OCI-LY1 (cell line): ENCODE results near the gene GPSM1.

Experiments
- H2AFZ ChIP-seq: fragments of 200-600 bp; sonication (generic), shearing (Covaris generic); 2 replicates; pipeline ENCODE4 v1.6.0; 2014; ENCODE audit warnings: antibody characterized with exemption, mild to moderate bottlenecking, low read length
- H3F3A ChIP-seq: fragments of 200-600 bp; sonication (generic), shearing (Covaris generic); 2 replicates; pipeline ENCODE4 v1.6.0; 2014; ENCODE audit warnings: mild to moderate bottlenecking, antibody characterized with exemption, low read length, moderate library complexity; ENCODE audit not compliant: insufficient read depth
- H3K27ac ChIP-seq: fragments of 200-600 bp; sonication (generic); 2 replicates; pipeline ENCODE4 v1.5.1; 2014; ENCODE audit warnings: low read length, mixed run types, mild to moderate bottlenecking, low read depth; ENCODE audit not compliant: poor library complexity, severe bottlenecking
- H3K27me3 ChIP-seq: fragments of 200-600 bp; sonication (generic); 2 replicates; pipeline ENCODE4 v1.6.0; 2014; ENCODE audit warnings: antibody characterized with exemption, mild to moderate bottlenecking, low read length, moderate library complexity; ENCODE audit not compliant: insufficient read depth
- H3K36me3 ChIP-seq: fragments of 200-600 bp; sonication (generic); 2 replicates; pipeline ENCODE4 v1.6.1; 2014; ENCODE audit warnings: mild to moderate bottlenecking, antibody characterized with exemption, low read length, moderate library complexity, mixed read lengths; ENCODE audit not compliant: insufficient read depth
- H3K4me1 ChIP-seq: fragments of 200-600 bp; sonication (generic); 2 replicates; pipeline ENCODE4 v1.5.1; 2014; ENCODE audit warnings: mild to moderate bottlenecking, low read length, moderate library complexity; ENCODE audit not compliant: insufficient read depth, severe bottlenecking
- H3K4me2 ChIP-seq: fragments of 200-600 bp; sonication (generic), shearing (Covaris generic); 2 replicates; pipeline ENCODE4 v1.6.1; 2014; ENCODE audit warnings: low read length
- H3K4me3 ChIP-seq: fragments of 200-600 bp; sonication (generic); 2 replicates; pipeline ENCODE4 v1.5.1; 2014; ENCODE audit warnings: low read length, low read depth, mild to moderate bottlenecking, mixed read lengths; ENCODE audit not compliant: poor library complexity, severe bottlenecking
- H3K79me2 ChIP-seq: fragments of 200-600 bp; shearing (Covaris generic); 2 replicates; pipeline ENCODE4 v1.6.1; 2016; ENCODE audit warnings: mixed run types, low read length, mixed read lengths; ENCODE audit not compliant: insufficient read depth
- H3K9ac ChIP-seq: fragments of 200-600 bp; sonication (generic), shearing (Covaris generic); 2 replicates; pipeline ENCODE4 v1.6.1; 2014; ENCODE audit warnings: mild to moderate bottlenecking, low read length, mixed read lengths
- H3K9me2 ChIP-seq: fragments of 200-600 bp; sonication (generic), shearing (Covaris generic); 2 replicates; pipeline ENCODE4 v1.6.1; 2014; ENCODE audit warnings: low read depth, mild to moderate bottlenecking, low read length, mixed read lengths
- H3K9me3 ChIP-seq: fragments of 200-600 bp; shearing (Covaris generic); 2 replicates; pipeline ENCODE4 v1.6.1; 2014; ENCODE audit warnings: low read length, mixed read lengths
- H4K20me1 ChIP-seq: fragments of 200-600 bp; sonication (generic), shearing (Covaris generic); 2 replicates; pipeline ENCODE4 v1.6.0; 2016; ENCODE audit warnings: mild to moderate bottlenecking, low read length; ENCODE audit not compliant: insufficient read depth
- EZH2 ChIP-seq: fragments of 200-600 bp; sonication (generic), shearing (Covaris generic); IDR thresholded peaks from 2 replicates; pipeline ENCODE4 v1.8.0; 2017; ENCODE audit warnings: borderline replicate concordance, mixed run types, mild to moderate bottlenecking, antibody characterized with exemption, low read length, moderate library complexity, mixed read lengths
- TF ChIP-seq, protein P1 (sequence below): fragments of 200-600 bp; sonication (generic), shearing (Covaris generic); IDR thresholded peaks from 2 replicates; pipeline ENCODE4 v1.5.1; 2017; ENCODE audit warnings: mild to moderate bottlenecking, antibody characterized with exemption, low read length, moderate library complexity, mixed read lengths

Gene GPSM1

DNA sequence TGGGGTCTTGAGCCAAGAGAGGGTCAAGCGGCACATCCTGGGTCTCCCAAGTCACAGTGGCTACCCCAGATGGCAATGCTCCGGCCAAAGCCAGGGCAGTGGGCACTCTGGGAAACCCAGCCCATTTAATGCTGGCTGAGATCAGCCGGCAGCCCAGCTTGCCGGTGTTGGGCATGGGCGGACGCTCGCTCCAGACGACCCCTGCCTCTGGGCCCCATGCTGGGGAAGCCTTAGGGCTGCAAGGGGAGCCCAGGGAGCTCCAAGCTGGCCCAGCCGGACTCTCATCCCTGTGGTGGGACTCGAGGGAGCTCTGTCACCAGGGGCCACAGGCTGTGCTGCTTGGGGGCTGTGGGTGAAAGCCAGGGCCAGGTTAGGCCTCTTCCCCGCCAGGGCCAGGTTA, 52.1 kb downstream of the GPSM1 start:
- H3K79me2 ChIP-seq = no peaks in the 10 kb centered on the region
- peaks cover 72% of the 10 kb centered on the region for H3K36me3 ChIP-seq
- H3K27me3 ChIP-seq = no peaks in the 10 kb centered on the region
- no peaks in the 10 kb centered on the region for H3K9me2 ChIP-seq
- H3K27ac ChIP-seq = no peak overlapping the region
- H3K4me3 ChIP-seq = no peak overlapping the region
- no peaks in the 10 kb centered on the region for H3K4me1 ChIP-seq
- H3K9me3 ChIP-seq = no peaks in the 10 kb centered on the region
- H2AFZ ChIP-seq = no peak overlapping the region
- no peak overlapping the region for H3K9ac ChIP-seq
- no peak for TF ChIP-seq EZH2
- TF ChIP-seq, protein P1, sequence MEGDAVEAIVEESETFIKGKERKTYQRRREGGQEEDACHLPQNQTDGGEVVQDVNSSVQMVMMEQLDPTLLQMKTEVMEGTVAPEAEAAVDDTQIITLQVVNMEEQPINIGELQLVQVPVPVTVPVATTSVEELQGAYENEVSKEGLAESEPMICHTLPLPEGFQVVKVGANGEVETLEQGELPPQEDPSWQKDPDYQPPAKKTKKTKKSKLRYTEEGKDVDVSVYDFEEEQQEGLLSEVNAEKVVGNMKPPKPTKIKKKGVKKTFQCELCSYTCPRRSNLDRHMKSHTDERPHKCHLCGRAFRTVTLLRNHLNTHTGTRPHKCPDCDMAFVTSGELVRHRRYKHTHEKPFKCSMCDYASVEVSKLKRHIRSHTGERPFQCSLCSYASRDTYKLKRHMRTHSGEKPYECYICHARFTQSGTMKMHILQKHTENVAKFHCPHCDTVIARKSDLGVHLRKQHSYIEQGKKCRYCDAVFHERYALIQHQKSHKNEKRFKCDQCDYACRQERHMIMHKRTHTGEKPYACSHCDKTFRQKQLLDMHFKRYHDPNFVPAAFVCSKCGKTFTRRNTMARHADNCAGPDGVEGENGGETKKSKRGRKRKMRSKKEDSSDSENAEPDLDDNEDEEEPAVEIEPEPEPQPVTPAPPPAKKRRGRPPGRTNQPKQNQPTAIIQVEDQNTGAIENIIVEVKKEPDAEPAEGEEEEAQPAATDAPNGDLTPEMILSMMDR = no peak
- H3F3A ChIP-seq = no peaks in the 10 kb centered on the region
- H4K20me1 ChIP-seq = no peaks in the 10 kb centered on the region
- H3K4me2 ChIP-seq = no peak overlapping the region

DNA sequence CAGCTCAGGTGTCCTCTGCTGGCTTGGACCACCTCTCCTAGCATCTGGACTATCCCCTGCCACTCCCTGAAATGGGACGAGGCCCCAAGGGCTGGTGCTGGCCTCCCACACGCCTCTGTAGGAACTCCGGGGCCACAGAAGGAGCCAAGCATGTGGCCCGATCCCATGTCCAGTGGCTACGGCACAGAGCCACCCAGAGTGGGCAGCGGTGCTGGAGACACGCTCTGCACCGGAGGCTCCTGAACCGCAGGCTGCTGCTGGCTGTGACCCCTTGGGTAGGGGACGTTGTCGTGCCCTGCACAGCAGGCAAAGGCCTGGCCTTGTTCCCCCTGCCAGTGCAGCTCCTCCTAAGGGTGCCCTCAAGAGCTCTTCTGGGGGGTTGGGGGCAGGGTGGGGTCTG, 52.6 kb downstream of the GPSM1 start:
- Histone ChIP-seq H3K4me1 (no peaks in the 10 kb centered on the region), H3K27me3 (no peaks in the 10 kb centered on the region), H3K9me3 (no peaks in the 10 kb centered on the region), H3K4me2 (no peak overlapping the region), H3K79me2 (no peaks in the 10 kb centered on the region), H3F3A (no peaks in the 10 kb centered on the region), H3K9ac (no peak overlapping the region), H3K9me2 (no peaks in the 10 kb centered on the region), H3K27ac (no peak overlapping the region), H2AFZ (no peak overlapping the region), H4K20me1 (no peaks in the 10 kb centered on the region), H3K36me3 (peaks cover 72% of the 10 kb centered on the region), H3K4me3 (no peak overlapping the region)
- TF ChIP-seq EZH2 = no peak
- TF ChIP-seq, protein P1 = no peak

DNA sequence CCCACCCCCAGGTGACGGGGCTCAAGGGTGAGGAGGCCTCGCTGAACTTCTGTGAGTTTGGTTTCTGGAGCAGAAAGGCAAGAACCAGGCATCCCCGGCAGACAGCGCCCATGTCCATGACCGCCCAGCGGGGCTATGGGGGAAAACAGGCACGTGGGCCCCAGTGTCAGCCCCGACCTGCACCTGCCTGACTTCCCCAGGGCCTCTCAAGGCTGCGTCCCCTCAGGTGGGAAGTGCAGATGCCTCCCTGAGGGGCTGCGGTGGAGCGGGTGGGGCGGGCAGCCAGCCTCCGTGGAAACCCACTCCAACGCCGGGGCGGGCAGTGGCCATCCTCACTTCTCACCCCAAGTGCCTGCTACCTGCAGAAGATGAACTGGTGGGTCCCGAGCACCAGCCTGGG, 53.0 kb downstream of the GPSM1 start:
- no peaks in the 10 kb centered on the region for H3K79me2 ChIP-seq
- H3K9me3 ChIP-seq = no peaks in the 10 kb centered on the region
- H3K4me2 ChIP-seq = no peak overlapping the region
- no peaks in the 10 kb centered on the region for H3K27me3 ChIP-seq
- peaks cover 72% of the 10 kb centered on the region for H3K36me3 ChIP-seq
- H4K20me1 ChIP-seq = no peaks in the 10 kb centered on the region
- no peaks in the 10 kb centered on the region for H3F3A ChIP-seq
- TF ChIP-seq, protein P1 = no peak
- no peaks in the 10 kb centered on the region for H3K4me1 ChIP-seq
- no peak overlapping the region for H3K4me3 ChIP-seq
- no peak overlapping the region for H3K27ac ChIP-seq
- no peaks in the 10 kb centered on the region for H3K9me2 ChIP-seq
- H2AFZ ChIP-seq = no peak overlapping the region
- no peak overlapping the region for H3K9ac ChIP-seq
